GM19351 (cell line): Measurements from ENCODE around the gene MGAT4D.
"Not testable (repeated sequence)": the region's sequence is repeated elsewhere in the genome, so short reads cannot be mapped to it uniquely, and the experiment has no call there.

Experiments
- ATAC-seq: cut with Tn5 transposase; IDR thresholded peaks from one replicate; pipeline ENCODE4 v1.9.1; 2021; ENCODE audit warnings: mild to moderate bottlenecking, moderate library complexity; ENCODE audit not compliant: unreplicated experiment

MGAT4D gene

DNA sequence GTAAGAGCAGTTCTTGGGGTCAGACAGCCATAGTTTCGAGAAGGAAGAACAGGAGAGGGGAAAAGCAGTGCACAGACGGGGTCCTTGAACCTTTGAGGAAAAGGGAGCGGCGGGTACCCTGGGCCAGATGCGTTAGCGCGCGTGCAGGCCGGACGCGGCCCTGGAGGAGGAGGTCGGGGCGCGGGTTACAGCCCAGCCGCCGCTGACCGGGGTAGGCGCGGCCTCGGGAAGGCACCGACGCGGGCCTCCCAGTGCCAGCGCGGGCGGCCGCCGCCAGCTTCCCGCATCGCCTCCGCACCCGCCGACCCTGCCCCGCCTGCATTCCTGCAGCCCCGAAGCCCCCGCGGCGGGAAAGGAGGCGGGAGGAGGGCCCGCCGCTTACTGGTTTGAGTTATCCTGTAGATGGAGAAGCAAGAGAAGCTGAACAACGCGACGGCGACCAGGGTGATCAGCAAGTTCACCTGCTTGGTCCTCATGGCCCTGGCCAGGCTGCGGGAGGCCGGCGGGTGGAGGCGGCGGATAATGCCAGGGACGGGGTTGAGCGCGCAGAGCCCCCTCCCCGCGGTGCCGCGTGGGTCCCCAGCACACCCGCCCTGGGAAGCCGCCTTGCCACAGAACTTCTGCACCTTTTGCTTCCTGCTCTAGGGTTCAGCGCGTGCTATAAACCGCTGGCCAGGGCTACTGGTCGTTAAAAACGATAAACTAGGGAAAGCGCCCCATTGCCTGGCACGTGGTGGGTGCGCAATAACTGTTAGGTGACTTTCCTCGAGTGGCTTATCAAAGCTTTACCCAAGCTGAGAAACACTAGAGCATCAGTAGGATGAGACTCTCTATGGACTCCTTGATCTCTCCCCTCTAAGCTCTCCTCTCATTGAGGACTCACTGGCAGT is at the start of gene MGAT4D:
MGAT4D (minus strand) TSS at position 547 of the 890 bp plus-strand sequence; CDS start at position 476, 71 bp downstream.
- ATAC-seq, result no peak

DNA sequence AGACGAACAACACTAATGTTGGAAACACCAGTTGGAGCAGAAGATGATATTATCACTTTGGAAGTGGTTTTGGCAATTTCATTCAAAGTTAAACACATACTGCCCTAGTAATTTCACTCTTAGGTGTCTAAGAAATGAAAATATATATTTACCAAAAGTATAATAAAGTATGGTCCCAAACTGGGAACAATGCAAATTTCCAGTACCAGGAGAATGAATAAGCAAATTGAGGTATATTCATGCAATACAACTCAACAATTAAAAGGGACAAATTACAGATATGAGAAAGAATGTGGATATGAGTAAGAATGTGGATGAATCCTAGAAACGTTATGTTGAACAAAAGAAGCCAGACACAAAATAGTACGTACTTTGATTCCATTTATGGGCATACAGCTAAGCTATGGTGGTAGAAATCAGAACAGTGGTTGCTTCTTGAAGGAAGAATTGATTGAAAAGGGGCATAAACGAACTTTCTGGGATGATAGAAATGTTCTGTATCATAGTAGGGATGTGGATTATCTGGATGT is 35.9 kb upstream of the MGAT4D start:
- ATAC-seq, result no peak

DNA sequence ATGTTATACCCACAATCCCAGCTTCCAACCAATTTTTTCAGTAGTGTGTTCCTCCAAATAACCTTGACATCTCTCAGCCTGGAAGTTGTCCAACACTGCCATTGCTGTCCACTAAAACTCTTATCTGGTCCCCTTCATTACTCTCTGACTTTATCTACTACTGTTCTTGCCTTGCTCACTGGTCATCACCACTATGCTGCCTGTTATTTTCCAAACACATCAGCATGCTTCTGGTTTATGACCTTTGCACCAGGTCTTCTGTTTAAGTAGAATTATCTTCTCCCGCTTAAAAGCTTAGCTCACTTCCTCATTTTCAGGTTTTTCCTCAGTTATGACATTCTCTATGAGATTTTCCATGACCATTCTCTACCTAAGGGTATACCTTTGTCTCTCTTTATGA is 31.3 kb upstream of the MGAT4D start:
- ATAC-seq, result no peak

DNA sequence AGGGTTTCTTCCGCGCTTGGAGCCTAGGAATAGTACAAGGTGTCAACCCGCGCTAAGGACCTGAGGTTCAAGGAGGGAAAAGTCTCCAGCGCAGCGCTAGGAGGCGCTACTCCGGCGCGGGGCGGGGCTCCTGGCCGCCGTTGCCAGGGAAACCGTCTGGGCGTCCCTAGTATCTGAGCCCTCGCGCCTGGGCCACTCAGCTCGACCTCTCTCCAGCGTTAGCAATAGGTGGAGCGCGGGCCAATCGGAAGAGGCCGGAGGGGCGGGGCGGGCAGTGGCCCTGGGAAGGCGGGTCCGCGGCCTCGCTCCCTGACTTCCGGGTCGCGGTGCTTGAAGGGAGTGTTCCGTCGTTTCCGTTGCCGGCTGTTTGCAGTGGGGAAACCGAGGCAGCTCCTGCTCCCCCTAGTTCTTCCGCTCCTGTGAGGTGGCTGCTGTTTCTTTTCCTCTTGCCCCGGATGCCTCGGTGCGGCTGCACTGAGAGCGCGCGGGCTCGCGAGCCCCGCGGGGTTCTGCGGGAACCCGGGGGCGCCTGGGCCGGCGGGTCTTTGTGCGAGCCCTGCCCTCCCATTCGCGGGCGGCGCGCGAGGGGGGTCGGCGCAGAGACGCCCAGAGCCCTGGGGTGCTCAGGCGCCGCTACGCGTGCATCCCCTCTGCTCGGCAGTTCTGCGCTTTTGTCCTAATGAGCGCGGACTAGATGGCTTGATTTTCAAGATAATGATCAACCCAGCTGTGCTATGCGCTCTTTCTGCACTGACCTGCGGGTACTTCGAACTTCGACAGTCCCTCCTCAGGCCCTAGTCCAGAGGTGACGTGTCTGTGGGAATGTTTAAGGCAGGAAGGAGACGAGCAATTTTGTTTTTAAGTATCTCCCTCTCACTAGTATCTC is 26.0 kb upstream of the MGAT4D start, which contains the start of gene ELMOD2:
ELMOD2 (plus strand) TSS at position 312 of the 886 bp plus-strand sequence. CDS start 1,261 bp downstream, outside the sequence.
- peak; percentile 99 for ATAC-seq

DNA sequence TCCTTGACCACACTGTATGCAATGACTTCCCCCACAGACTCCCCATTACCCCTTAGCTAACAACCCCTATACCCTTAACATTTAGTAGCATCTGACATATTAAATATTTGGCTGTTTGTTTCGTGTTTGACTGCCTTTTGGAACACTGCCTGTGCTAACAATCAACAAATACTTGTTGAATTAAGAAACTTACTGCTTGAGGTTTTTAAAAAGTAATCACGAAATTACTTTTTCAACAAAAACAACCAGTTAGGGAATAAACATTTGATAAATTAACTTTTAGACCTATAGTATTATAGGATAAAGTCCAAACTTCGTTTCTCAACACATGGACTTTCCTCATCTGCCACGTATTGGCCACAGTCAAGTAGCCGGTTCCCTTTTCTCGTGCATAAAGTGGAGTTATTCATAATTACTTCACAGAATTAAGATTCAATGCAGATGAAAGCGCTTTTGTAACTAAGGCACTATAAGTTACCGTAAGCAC is 25.3 kb upstream of the MGAT4D start:
- peak; percentile 12 for ATAC-seq

DNA sequence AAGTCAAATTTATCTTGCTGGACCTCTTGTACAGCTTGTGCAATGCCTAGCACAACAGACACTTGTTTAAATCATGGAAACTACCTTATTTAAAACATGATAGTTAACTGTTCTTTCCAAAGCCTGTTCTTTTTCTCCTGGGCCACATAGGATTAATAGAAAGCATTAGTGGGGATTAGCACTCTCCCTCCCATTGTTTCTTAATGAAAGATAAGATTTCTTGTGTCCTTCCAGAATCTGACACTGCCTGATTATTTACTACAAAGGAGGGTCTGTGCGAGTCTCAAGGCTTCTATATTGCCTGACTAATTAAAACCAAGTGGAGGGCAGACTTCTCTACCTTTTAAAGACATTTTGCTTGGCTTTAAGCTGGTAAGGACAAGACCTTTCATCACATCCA is 17.3 kb upstream of the MGAT4D start:
- no peak for ATAC-seq

DNA sequence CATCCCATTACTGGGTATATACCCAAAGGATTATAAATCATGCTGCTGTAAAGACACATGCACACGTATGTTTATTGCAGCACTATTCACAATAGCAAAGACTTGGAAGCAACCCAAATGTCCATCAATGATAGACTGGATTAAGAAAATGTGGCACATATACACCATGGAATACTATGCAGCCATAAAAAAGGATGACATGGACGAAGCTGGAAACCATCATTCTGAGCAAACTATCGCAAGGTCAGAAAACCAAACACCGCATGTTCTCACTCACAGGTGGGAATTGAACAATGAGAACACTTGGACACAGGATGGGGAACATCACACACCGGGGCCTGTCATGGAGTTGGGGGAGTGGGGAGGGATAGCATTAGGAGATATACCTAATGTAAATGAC is 15.7 kb upstream of the MGAT4D start:
- not testable (repeated sequence) for ATAC-seq

DNA sequence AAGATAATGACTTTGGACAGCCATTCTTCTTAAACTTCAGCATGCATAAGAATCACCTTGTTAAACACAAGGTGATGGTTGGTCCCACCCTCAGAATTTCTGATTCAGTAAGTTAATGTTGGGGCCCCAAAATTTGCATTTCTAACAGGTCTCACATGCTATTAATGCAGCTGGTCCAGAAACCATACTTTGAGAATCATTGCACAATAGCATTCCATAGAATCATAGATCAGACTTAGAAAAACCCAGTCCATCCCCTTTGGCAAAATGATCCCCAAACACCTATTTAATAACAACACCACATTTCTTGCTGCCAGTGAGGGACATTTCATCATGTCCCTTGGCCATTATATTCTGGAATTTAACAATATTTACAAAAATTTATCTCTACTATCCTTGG is 6.2 kb upstream of the MGAT4D start:
- no peak for ATAC-seq

DNA sequence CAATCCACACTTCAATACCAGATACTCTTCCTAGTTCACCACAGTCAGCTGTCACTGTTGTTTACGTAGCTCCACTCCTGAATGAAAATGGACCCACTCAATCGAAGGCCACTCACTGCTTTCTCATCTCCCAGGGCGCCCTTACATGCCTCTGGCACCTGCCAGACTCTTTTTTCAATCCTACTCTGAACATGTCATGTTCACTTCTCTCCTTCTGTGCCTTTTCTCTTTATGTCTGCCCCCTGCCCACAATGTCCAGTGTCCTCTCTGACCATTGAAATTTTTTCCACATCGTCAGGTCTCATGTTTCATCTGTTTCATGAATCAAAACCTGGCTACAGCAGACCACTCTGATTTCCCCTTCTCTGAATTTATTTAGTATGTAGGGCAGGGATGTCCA is 1.3 kb upstream of the MGAT4D start:
- ATAC-seq, result no peak

DNA sequence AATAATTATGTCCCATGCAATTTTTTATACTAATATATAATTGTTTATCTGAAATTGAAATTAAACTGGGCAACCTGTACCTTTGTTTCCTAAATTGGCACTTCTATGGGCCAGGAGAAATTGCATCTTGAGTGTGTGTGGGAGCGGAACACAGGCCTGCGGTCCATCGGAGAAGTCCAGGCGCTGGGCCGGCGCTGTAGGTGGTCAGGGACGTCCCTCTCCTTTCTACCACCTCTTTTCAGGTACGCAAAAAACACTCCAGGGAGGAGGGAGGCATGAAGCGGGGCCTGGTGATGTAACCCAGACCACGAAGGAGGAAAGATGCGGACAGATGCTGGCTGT is 717 bp downstream of the MGAT4D start:
- no peak for ATAC-seq

DNA sequence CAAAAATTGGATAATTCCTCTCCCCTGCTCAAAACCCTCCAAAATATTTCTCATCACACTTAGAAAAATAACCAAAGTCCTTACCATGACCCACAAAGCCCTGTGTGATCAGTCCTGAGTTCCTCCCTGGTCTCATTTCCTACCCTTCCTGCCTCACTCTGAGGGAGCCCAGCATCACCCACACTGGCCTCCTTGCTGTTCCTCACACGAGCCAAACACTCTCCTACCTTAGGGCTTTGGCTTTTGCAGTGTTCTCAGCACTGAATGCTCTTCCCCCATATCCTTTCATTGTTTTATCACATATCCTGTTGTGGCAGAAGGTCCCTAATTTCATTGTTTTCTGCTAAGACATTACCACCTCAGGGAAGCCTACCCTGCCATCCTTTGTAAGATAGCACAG is 12.2 kb downstream of the MGAT4D start:
- ATAC-seq, result no peak

DNA sequence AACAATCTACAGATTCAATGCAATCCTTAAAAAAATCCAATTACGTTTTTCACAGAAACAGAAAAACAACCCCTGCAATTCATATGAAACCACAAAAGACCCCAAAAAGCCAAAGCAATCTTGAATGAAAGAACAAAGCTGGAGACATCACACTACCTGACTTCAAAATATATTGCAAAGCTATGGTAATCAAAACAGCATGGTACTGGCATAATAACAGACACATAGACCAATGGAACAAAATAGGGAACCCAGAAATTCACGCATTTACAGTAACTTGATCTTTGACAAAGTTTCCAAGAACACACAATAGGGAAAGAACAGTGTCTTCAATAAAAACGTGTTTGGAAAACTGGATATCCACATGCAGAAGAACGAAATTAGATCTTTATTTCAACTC is 14.6 kb downstream of the MGAT4D start:
- ATAC-seq, result no peak

DNA sequence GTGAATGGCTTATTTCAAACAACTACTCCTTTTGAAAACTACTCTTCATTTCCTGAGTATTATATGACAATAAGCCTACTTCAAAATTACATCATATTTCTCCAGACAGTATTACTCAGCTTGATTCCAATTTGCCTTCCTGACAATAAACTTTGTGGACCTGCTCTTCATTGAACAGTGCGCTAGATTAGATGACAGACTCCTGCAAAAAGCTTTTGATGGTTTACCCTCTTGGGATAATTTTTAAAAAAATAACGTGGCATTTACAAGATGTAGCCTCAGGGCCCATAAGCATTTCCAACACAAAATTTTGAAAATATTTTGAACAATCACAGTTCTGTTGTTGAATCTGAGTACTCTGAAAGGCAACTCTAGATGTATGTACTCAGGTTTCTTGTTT is 25.9 kb downstream of the MGAT4D start:
- ATAC-seq, result no peak

DNA sequence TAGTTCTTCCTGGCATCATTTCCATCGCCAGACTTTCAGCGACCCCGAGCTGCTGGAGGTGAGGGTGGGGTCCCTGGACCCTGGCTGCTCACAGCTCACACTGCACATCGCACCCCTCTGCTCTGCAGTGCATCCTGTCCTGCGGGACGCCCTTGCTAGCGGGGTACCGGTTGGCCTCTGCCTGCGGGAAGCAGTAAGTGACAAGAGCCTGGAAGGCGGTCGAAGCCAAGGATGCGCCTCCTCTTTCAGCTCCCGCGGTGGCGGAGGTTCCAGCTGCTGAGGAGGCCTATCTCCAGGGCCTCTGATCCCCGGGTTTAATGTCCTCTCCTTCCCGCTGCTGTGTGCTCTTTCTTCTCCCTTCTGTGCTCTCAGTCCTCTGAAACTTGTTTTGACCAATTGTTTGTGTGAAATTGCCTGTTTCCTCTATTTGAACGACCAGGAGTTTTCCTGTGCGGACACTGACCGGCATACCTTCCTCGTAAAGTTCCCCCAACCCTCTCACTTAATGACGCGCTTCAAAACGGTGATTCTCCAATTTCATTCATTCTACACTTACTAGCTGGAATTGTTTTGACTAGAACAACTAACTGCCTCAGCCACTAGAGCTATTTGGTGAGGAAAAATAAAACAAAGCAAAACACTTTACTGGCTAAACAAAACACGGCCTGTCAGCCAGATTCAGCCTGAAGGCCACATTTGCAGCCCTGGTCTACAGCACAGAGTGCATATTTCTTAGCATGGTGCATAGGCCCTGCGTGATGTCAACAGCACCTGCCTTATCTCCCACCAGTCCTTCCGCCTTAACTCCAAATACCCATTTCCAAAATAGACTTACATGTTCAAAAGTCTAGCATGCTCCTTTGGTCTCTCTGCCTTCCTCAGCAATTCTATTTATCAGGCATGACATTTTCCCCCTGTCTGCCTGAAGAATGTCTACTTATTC is 28.0 kb downstream of the MGAT4D start:
- ATAC-seq, result no peak

DNA sequence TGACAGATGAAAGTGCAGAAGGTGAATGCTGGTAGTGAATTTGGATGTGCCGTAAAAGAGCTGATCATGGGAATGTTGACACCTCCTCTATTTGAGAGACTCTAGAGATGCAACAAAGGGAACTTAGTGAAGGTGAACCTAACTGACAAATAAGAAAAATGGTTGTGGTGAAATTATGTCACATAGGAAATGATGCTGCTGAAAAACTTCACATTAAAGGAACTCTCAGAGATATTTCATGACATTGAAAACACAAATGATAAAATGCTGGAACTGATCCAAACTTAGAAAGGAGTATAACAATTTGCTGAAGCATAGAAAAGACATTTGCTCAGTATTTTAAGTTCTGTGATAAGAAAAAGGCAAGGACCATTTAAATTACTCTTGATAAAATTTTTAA is 31.9 kb downstream of the MGAT4D start:
- no peak for ATAC-seq

DNA sequence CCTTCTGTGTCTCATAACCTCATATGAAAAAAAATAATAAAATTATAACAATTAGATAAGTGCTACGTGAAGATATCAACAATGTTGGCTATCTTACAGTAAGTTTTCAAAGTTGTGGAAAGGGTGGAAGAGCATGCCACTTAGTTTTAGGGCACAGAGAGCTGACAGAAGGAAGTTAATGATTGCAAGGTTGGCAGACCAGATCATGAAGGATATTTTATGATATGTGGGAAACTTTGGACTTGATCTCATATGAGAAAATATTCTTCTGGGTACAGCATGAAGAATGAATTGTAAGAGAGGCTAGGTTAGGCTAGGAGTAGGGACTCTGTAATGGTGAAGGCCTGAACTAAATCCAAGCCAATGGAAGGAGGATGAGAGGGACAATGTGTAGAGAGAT is 34.5 kb downstream of the MGAT4D start:
- ATAC-seq, result no peak

DNA sequence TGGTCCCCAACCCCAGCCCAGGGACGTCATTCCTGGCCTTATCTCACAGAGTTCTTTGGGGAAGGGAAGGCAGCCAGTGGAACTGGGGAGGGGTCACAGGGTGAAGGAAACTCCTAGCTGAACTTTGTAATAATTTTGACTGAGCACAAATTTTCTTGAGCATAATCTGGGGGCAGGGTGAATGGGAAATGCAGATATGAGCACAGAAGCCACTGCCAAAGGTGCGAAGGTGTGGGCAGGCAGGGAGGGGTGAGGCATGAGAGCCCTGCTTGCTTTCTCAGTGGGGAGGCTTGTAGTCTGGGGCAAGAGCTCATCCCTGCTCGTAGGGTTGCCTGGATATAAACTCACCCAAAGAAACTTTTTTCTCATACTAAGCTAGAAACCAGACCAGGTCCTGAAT is 34.9 kb downstream of the MGAT4D start:
- ATAC-seq, result no peak

DNA sequence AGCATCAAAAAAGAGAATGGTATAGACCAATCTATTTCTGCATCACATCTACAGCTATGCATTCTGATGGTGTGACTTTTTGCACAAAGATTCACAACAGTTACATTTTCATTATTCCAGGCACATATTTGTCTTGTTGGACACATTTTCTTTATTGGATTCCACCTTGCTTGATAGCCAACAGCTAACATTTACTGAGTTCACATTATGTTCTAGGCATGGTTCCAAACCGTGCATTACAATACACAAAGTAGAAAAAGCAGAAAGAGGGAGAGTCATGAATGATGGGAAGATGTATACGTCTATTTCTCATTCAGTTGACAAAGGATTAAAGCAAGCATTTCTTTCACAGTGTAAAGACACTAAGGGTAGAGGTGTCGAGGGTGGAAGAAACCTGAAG is 47.7 kb downstream of the MGAT4D start:
- ATAC-seq, result no peak

DNA sequence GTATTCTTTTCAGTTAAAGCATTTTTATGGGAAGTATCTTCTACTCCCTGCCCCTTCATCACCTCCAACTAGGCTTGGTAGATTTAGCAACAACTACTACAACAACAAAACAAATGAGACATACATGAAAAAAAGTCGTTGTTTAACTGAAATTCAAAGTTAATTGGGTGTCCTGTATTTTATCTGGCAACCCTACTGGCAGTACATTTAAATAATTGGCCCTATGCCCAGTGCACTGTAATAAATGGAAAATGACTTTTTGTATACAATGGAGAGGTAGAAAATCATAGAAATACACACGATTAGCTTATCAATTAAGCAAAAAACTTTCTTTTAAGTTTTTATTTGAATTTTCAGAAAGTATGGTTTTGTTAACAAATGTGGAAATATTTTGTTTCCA is 49.3 kb downstream of the MGAT4D start:
- no peak for ATAC-seq

DNA sequence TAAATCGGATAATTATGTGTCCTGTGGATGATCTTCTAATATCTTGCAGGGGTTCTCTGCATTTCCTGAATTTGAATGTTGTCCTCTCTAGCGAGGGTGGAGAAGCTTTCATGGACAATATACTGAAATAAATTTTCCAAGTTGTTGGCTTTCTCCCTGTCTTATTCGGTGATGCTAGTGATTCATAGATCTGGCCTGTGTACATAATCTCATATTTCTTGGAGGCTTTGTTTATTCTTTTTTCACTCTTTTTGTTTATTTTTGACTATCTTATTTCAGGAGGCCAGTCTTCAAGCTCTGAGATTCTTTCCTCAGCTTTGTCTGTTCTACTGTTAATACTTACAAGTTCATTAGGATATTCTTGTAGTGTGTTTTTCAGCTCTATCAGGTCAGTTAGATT is 49.9 kb downstream of the MGAT4D start:
- no peak for ATAC-seq
